HepG2 (cell line): ENCODE measurements around the gene CPNE1. TPM values are rescaled to one million over a fixed set of nuclear protein-coding genes. Genes with fewer than 3 reads are reported as not detected.

ENCODE experiments used
- ATAC-seq: fragments of 200-7000 bp; cut with Tn5 transposase; 3 replicates; pipeline ENCODE4 v1.9.1; 2020; ENCODE audit warnings: mild to moderate bottlenecking, moderate library complexity
- BruUV-seq: library from RNA; stranded (reverse); fragments of 400-500 nt; replicated peaks from 2 replicates; lab custom pipeline; 2021; lab: Mats Ljungman, UMichigan
- CTCF ChIA-PET: fragments of 300-600 bp; formaldehyde crosslinking; extraction: SDS; loops from one replicate; lab custom pipeline; 2021; ENCODE audit warnings: low total read pairs, inconsistent platforms, low intra/inter-chr PET ratio; lab: Yijun Ruan, JAX
- POLR2A ChIA-PET: fragments of 350-600 bp; sonication (Branson Sonifier 250); formaldehyde crosslinking; loops from one replicate; lab custom pipeline; 2020; ENCODE audit warnings: antibody characterized with exemption, inconsistent platforms; lab: Yijun Ruan, JAX
- DNase-seq: peaks from one replicate; pipeline ENCODE4 v3.0.0-alpha.2; 2015; ENCODE audit warnings: low spot score
- FAIRE-seq: peaks from 3 replicates; lab custom pipeline; 2011; peaks lifted over from hg19 to GRCh38; lab: Jason Lieb, UNC
- H2AFZ ChIP-seq: one replicate; pipeline ENCODE4 v1.6.1; 2011; ENCODE audit warnings: low read length, inconsistent platforms
- H3K27ac ChIP-seq: fragments of 300-600 bp; 3 replicates; pipeline ENCODE4 v1.8.0; 2011; ENCODE audit warnings: mixed run types, mild to moderate bottlenecking, mixed read lengths, low read length, inconsistent platforms; ENCODE audit not compliant: insufficient read depth; ENCODE audit errors: extremely low read length
- H3K27me3 ChIP-seq, 2 experiments: fragments of 200-600 bp in 1 of 2; 2 replicates in 1 of 2; 3 replicates in 1 of 2; pipeline versions ENCODE4 v1.6.0 to v1.8.0; 2011; ENCODE audit warnings: low read length in 2 of 2, mild to moderate bottlenecking in 2 of 2, moderate library complexity in 2 of 2, inconsistent platforms in 1 of 2; ENCODE audit not compliant: insufficient read depth in 2 of 2, control insufficient read depth in 1 of 2
- H3K36me3 ChIP-seq, 2 experiments: fragments of 200-600 bp in 1 of 2; replicated peaks in 1 of 2; 2 replicates in 1 of 2; 3 replicates in 1 of 2; pipeline versions ENCODE4 v1.5.1 to v1.8.0; 2011; ENCODE audit warnings: low read length in 2 of 2, inconsistent platforms in 1 of 2; ENCODE audit not compliant: insufficient read depth in 2 of 2, control insufficient read depth in 1 of 2
- H3K4me1 ChIP-seq: 2 replicates; pipeline ENCODE4 v1.5.1; 2012; ENCODE audit warnings: low read length, inconsistent platforms; ENCODE audit not compliant: insufficient read depth
- H3K4me2 ChIP-seq: 2 replicates; pipeline ENCODE4 v1.6.0; 2011; ENCODE audit warnings: low read depth, low read length, inconsistent platforms
- H3K4me3 ChIP-seq, 3 experiments: fragments of 200-600 bp in 1 of 3; sonication (generic), shearing (Covaris generic) in 1 of 3; replicated peaks in 1 of 3; 2 replicates each; pipeline ENCODE4 v1.5.1; 2011 to 2016; ENCODE audit warnings: low read length in 3 of 3, inconsistent platforms in 2 of 3, low read depth in 2 of 3, mild to moderate bottlenecking in 2 of 3, control low read depth in 1 of 3, mixed read lengths in 1 of 3; ENCODE audit not compliant: insufficient read depth in 1 of 3
- H3K79me2 ChIP-seq: one replicate; pipeline ENCODE4 v1.6.1; 2011; ENCODE audit warnings: low read length, inconsistent platforms; ENCODE audit not compliant: insufficient read depth
- H3K9ac ChIP-seq: 2 replicates; pipeline ENCODE4 v1.6.0; 2011; ENCODE audit warnings: mild to moderate bottlenecking, low read depth, low read length, inconsistent platforms; ENCODE audit not compliant: insufficient read depth
- H3K9me3 ChIP-seq: 2 replicates; pipeline ENCODE4 v1.5.1; 2012; ENCODE audit warnings: mild to moderate bottlenecking, low read length
- H4K20me1 ChIP-seq: 2 replicates; pipeline ENCODE4 v1.6.0; 2011; ENCODE audit warnings: inconsistent platforms, mild to moderate bottlenecking, low read length, moderate library complexity; ENCODE audit not compliant: insufficient read depth
- BCLAF1 ChIP-seq: fragments of 450-650 bp; IDR thresholded peaks from 2 replicates; pipeline ENCODE4 v1.6.1; 2017; ENCODE audit warnings: mild to moderate bottlenecking
- HMGXB4 ChIP-seq, 2 experiments: sonication (generic) in 1 of 2; formaldehyde crosslinking in 1 of 2; IDR thresholded peaks; 2 replicates each; pipeline versions ENCODE4 v1.4.0 to v1.6.1; 2018 to 2020; ENCODE audit warnings: missing genetic modification reagents in 2 of 2, borderline replicate concordance in 1 of 2, low read depth in 1 of 2, mild to moderate bottlenecking in 1 of 2, missing biosample characterization in 1 of 2
- MED8 ChIP-seq: sonication (generic); formaldehyde crosslinking; IDR thresholded peaks from 2 replicates; pipeline ENCODE4 v1.8.1; 2023; ENCODE audit warnings: mild to moderate bottlenecking, missing genetic modification reagents; ENCODE audit not compliant: insufficient replicate concordance
- MZF1 ChIP-seq: sonication (generic); formaldehyde crosslinking; IDR thresholded peaks from 2 replicates; pipeline ENCODE4 v1.8.1; 2023; ENCODE audit warnings: mild to moderate bottlenecking, missing genetic modification reagents, borderline replicate concordance
- NCOR1 ChIP-seq: fragments of 200-600 bp; sonication (generic); IDR thresholded peaks from 2 replicates; pipeline ENCODE4 v1.7.0; 2017; ENCODE audit warnings: antibody characterized with exemption, low read length, borderline replicate concordance
- NFRKB ChIP-seq: fragments of 450-650 bp; IDR thresholded peaks from 2 replicates; pipeline ENCODE4 v1.6.1; 2017
- POLR2AphosphoS5 ChIP-seq: IDR thresholded peaks from 2 replicates; pipeline ENCODE4 v1.6.1; 2012; ENCODE audit warnings: low read depth, low read length
- RERE ChIP-seq: IDR thresholded peaks from 2 replicates; pipeline ENCODE4 v1.6.1; 2016; ENCODE audit warnings: low read depth, missing genetic modification reagents, missing compliant biosample characterization
- SMARCC2 ChIP-seq: fragments of 450-650 bp; IDR thresholded peaks from 2 replicates; pipeline ENCODE4 v1.6.1; 2017; ENCODE audit warnings: antibody characterized with exemption, mild to moderate bottlenecking
- TBX2 ChIP-seq: sonication (generic); formaldehyde crosslinking; IDR thresholded peaks from 2 replicates; pipeline ENCODE4 v1.5.0; 2020; ENCODE audit warnings: missing genetic modification reagents, mild to moderate bottlenecking, borderline replicate concordance
- ZNF205 ChIP-seq: IDR thresholded peaks from 2 replicates; pipeline ENCODE4 v1.6.1; 2018; ENCODE audit warnings: missing biosample characterization, missing genetic modification reagents
- ZNF501 ChIP-seq: sonication (generic); formaldehyde crosslinking; IDR thresholded peaks from 2 replicates; pipeline ENCODE4 v1.5.1; 2020; ENCODE audit warnings: mild to moderate bottlenecking, moderate library complexity, missing genetic modification reagents
- ZNF776 ChIP-seq: sonication (generic); formaldehyde crosslinking; IDR thresholded peaks from 2 replicates; pipeline ENCODE4 v1.4.0; 2020; ENCODE audit warnings: mild to moderate bottlenecking, missing genetic modification reagents
- WGBS: methylation state at CpG from one replicate; pipeline ENCODE4 v1.1.6; 2017; ENCODE audit warnings: low lambda C conversion rate; 5-methylcytosine and 5-hydroxymethylcytosine counted together
- in situ Hi-C: cut with HindIII; loops from 2 replicates; pipeline ENCODE4 v1.10.0; 2017; ENCODE audit warnings: low pct_unique_long_range_greater_than_20kb; ENCODE audit not compliant: extremely low pct_ligation_motif_present
- intact Hi-C: fragments of 100-400 bp; cut with micrococcal nuclease; formaldehyde crosslinking; loops from one replicate; pipeline ENCODE4 v1.10.0; 2022; ENCODE audit not compliant: unreplicated experiment
- polyA plus RNA-seq, 8 experiments: library from polyadenylated mRNA; depleted of rRNA in 3 of 8; stranded (reverse) in 7 of 8; unstranded in 1 of 8; fragments of >200 nt; fragmentation: Illumina TruSeq in 4 of 8; extraction: Trizol in 4 of 8; gene quantifications; 2 replicates each; pipeline versions ENCODE4 v1.2.1 to v1.2.3, GENCODE V29; 2011 to 2016; ENCODE audit warnings: low read depth in 4 of 8, missing spikeins in 1 of 8, mixed read lengths in 1 of 8; ENCODE audit not compliant: insufficient read depth in 1 of 8
- total RNA-seq, 5 experiments: library from RNA; depleted of rRNA; stranded (reverse); fragments of >200 nt; fragmentation: Illumina TruSeq; extraction: Trizol; gene quantifications; 2 replicates each; pipeline ENCODE4 v1.2.3, GENCODE V29; 2016; ENCODE audit warnings: low read depth in 1 of 5

CPNE1 gene
- total and polyA plus RNA-seq, 2 of the 13 experiments (the other 11 are each of a cell fraction or from before 2014, with no cell fraction given) = 408 to 431 TPM

GRCh38 chr20:35625584-35626385 lies 38.9 kb downstream of the CPNE1 start:
- ChIA-PET CTCF (no interaction called here), POLR2A (interaction anchor here (1.7 kb wide), 1 partner anchor 10 kb away, joined by 5 read pairs; no protein-coding TSS in a partner anchor)
- no peak for DNase-seq
- no peaks in the 10 kb centered on the region for H3K9me3 ChIP-seq
- H3K36me3 ChIP-seq = peaks cover 43 to 62% of the 10 kb centered on the region in 2 experiments
- no peaks in the 10 kb centered on the region for H3K27me3 ChIP-seq
- H3K4me1 ChIP-seq = peaks cover 14% of the 10 kb centered on the region
- no peak for FAIRE-seq
- no peak overlapping the region for H3K4me2 ChIP-seq
- in situ Hi-C loops = no loop called here
- intact Hi-C loops = no loop called here
- BruUV-seq = no TSS peak
- H3K9ac ChIP-seq = no peak overlapping the region
- no peak overlapping the region for H2AFZ ChIP-seq
- H4K20me1 ChIP-seq = peaks cover 7% of the 10 kb centered on the region; the same call in 1 of the 2 replicates
- peak; percentile 14; the same call in 2 of the 3 replicates for ATAC-seq
- no peak overlapping the region for H3K4me3 ChIP-seq
- 93% methylated on average over 6 of the region's 6 CpGs for WGBS
- H3K79me2 ChIP-seq = no peaks in the 10 kb centered on the region
- H3K27ac ChIP-seq = no peak overlapping the region
- TF ChIP-seq MED8 (CRISPR knock-in tag) (no peak), BCLAF1 (no peak), NFRKB (no peak), ZNF501 (peak; percentile 66; the same call in 1 of the 2 replicates), SMARCC2 (0 out of 2 replicates have a peak, but pooled peaks have one; percentile 20), NCOR1 (no peak), TBX2 (CRISPR knock-in tag) (peak; percentile 8; the same call in 1 of the 2 replicates), MZF1 (CRISPR knock-in tag) (no peak), RERE (CRISPR knock-in tag) (no peak), ZNF205 (CRISPR knock-in tag) (no peak), POLR2AphosphoS5 (peak; percentile 2; the same call in 1 of the 2 replicates), HMGXB4 (CRISPR knock-in tag; IDR thresholded peaks at IDR 0.05; ENCODE audit: borderline replicate concordance in 1 of 2, low read depth in 1 of 2) (0 out of 4 replicates have a peak, but pooled peaks of 1 of the 2 experiments have one; percentile 16), ZNF776 (CRISPR knock-in tag) (no peak)
